ENCODE measurements around the gene SLC16A13.

GRCh38 chr17:7038025-7038862 is 2.4 kb downstream of the SLC16A13 start:
- TF ChIP-seq CTCF (IDR thresholded peaks at IDR 0.05; ENCODE audit: poor library complexity) (no peak), EZH2phosphoT487 (IDR thresholded peaks at IDR 0.05; ENCODE audit: low read depth, severe bottlenecking, unreplicated experiment) (no peak)

Measured in hepatocyte (in vitro differentiated cells).